Endothelial cell of umbilical vein (primary cell): ENCODE results near the gene DOCK6. TPM values are rescaled to one million over a fixed set of nuclear protein-coding genes. Genes with fewer than 3 reads are reported as not detected.
A peak's percentile ranks its signal among the peaks of the same experiment; 100 is the strongest.

ENCODE experiments used
- BruUV-seq: library from RNA; stranded (reverse); fragments of 400-500 nt; replicated peaks from 2 replicates; lab custom pipeline; 2021; lab: Mats Ljungman, UMichigan
- CTCF ChIA-PET: fragments of 300-600, 350-600 bp; sonication (Branson Sonifier 250); formaldehyde crosslinking; loops from one replicate; lab custom pipeline; 2021; ENCODE audit warnings: antibody characterized with exemption, inconsistent platforms; lab: Charles Lee
- POLR2A ChIA-PET: fragments of 300-600, 350-600 bp; sonication (Branson Sonifier 250); formaldehyde crosslinking; loops from one replicate; lab custom pipeline; 2021; ENCODE audit warnings: antibody characterized with exemption, inconsistent platforms; lab: Charles Lee
- DNase-seq: peaks from one replicate; pipeline ENCODE4 v3.0.0-alpha.2; 2011; ENCODE audit warnings: low read depth, low spot score
- FAIRE-seq: peaks from 2 replicates; lab custom pipeline; 2011; peaks lifted over from hg19 to GRCh38; lab: Jason Lieb, UNC
- H2AFZ ChIP-seq: 2 replicates; pipeline ENCODE4 v1.6.0; 2012; ENCODE audit warnings: low read depth, low read length, control low read depth, inconsistent platforms
- H3K27ac ChIP-seq: 2 replicates; pipeline ENCODE4 v1.5.1; 2011; ENCODE audit warnings: low read depth, mild to moderate bottlenecking, control low read depth, low read length, moderate library complexity; ENCODE audit not compliant: insufficient read depth
- H3K27me3 ChIP-seq, 2 experiments: 2 replicates each; pipeline versions ENCODE4 v1.6.0 to v1.6.1; 2011; ENCODE audit warnings: low read length in 2 of 2, mixed read lengths in 1 of 2; ENCODE audit not compliant: control insufficient read depth in 2 of 2, insufficient read depth in 2 of 2
- H3K36me3 ChIP-seq, 2 experiments: 2 replicates in 1 of 2; 3 replicates in 1 of 2; pipeline ENCODE4 v1.5.1; 2011; ENCODE audit warnings: low read length in 2 of 2, mild to moderate bottlenecking in 1 of 2, moderate library complexity in 1 of 2; ENCODE audit not compliant: control insufficient read depth in 2 of 2, insufficient read depth in 2 of 2; ENCODE audit errors: extremely low read depth in 1 of 2
- H3K4me1 ChIP-seq: 3 replicates; pipeline ENCODE4 v1.5.1; 2011; ENCODE audit warnings: mild to moderate bottlenecking, low read length; ENCODE audit not compliant: control insufficient read depth, insufficient read depth; ENCODE audit errors: extremely low read depth
- H3K4me2 ChIP-seq: 2 replicates; pipeline ENCODE4 v1.6.1; 2011; ENCODE audit warnings: low read length, control low read depth, mixed read lengths; ENCODE audit not compliant: insufficient read depth
- H3K4me3 ChIP-seq, 3 experiments: fragments of 200-600 bp in 1 of 3; sonication (generic), shearing (Covaris generic) in 1 of 3; replicated peaks in 1 of 3; 2 replicates each; pipeline ENCODE4 v1.5.1; 2011 to 2016; ENCODE audit warnings: control low read depth in 3 of 3, low read length in 3 of 3, mild to moderate bottlenecking in 2 of 3, inconsistent platforms in 1 of 3, low read depth in 1 of 3, moderate library complexity in 1 of 3; ENCODE audit not compliant: insufficient read depth in 1 of 3
- H3K79me2 ChIP-seq: 2 replicates; pipeline ENCODE4 v1.6.0; 2012; ENCODE audit warnings: low read length, inconsistent platforms; ENCODE audit not compliant: control insufficient read depth, insufficient read depth
- H3K9ac ChIP-seq: replicated peaks from 2 replicates; pipeline ENCODE3; 2011; ENCODE audit warnings: low read length, control low read depth; ENCODE audit not compliant: insufficient read depth; ENCODE audit errors: extremely low read depth
- H3K9me1 ChIP-seq: replicated peaks from 3 replicates; pipeline ENCODE4 v1.6.0; 2011; ENCODE audit warnings: mild to moderate bottlenecking, low read length; ENCODE audit not compliant: control insufficient read depth, insufficient read depth; ENCODE audit errors: extremely low read depth
- H3K9me3 ChIP-seq: replicated peaks from 2 replicates; pipeline ENCODE4 v1.5.1; 2012; ENCODE audit warnings: low read length, inconsistent platforms; ENCODE audit not compliant: control insufficient read depth, insufficient read depth
- H4K20me1 ChIP-seq: replicated peaks from 2 replicates; pipeline ENCODE3; 2011; ENCODE audit warnings: mild to moderate bottlenecking, low read length; ENCODE audit not compliant: control insufficient read depth, insufficient read depth; ENCODE audit errors: extremely low read depth
- CTCF ChIP-seq, 2 donors: IDR thresholded peaks; 1 replicate in 1 of 2; 2 replicates in 1 of 2; pipeline ENCODE4 v1.5.1; 2011; ENCODE audit warnings: low read length in 2 of 2, mild to moderate bottlenecking in 2 of 2, moderate library complexity in 2 of 2, control low read depth in 1 of 2, inconsistent platforms in 1 of 2, low read depth in 1 of 2; ENCODE audit not compliant: insufficient read depth in 1 of 2; ENCODE audit errors: extremely low read depth in 1 of 2
- EZH2 ChIP-seq: IDR thresholded peaks from 2 replicates; pipeline ENCODE4 v1.6.1; 2012; ENCODE audit warnings: borderline replicate concordance, low read depth, mild to moderate bottlenecking, moderate library complexity, low read length, inconsistent platforms; ENCODE audit not compliant: severe bottlenecking
- FOS ChIP-seq: IDR thresholded peaks from 2 replicates; pipeline ENCODE4 v1.6.1; 2011; ENCODE audit warnings: mild to moderate bottlenecking, low read length, moderate library complexity, borderline replicate concordance; ENCODE audit not compliant: insufficient read depth
- GATA2 ChIP-seq: IDR thresholded peaks from 2 replicates; pipeline ENCODE4 v1.7.0; 2011; ENCODE audit warnings: low read depth, mild to moderate bottlenecking, moderate library complexity, mixed read lengths, low read length; ENCODE audit not compliant: insufficient read length, insufficient read depth
- JUN ChIP-seq: IDR thresholded peaks from 2 replicates; pipeline ENCODE4 v1.6.1; 2011; ENCODE audit warnings: borderline replicate concordance, low read depth; ENCODE audit not compliant: insufficient read length, insufficient read depth
- MYC ChIP-seq: IDR thresholded peaks from one replicate; pipeline ENCODE4 v1.6.1; 2011; ENCODE audit warnings: mild to moderate bottlenecking, low read depth, low read length
- POLR2A ChIP-seq: IDR thresholded peaks from 2 replicates; pipeline ENCODE4 v1.6.1; 2012; ENCODE audit warnings: low read depth, mild to moderate bottlenecking, control low read depth, low read length
- POLR2AphosphoS5 ChIP-seq: IDR thresholded peaks from 2 replicates; pipeline ENCODE4 v1.6.1; 2012; ENCODE audit warnings: low read depth, mild to moderate bottlenecking, control low read depth, low read length, moderate library complexity; ENCODE audit not compliant: insufficient read depth
- dilution Hi-C: fragments of 300-500 bp; cut with MboI; formaldehyde crosslinking; loops from one replicate; pipeline ENCODE4 v1.15.0; 2019; ENCODE audit warnings: low sequenced_read_pairs; ENCODE audit not compliant: extremely low pct_ligation_motif_present
- intact Hi-C: fragments of 100-400 bp; cut with micrococcal nuclease; formaldehyde crosslinking; loops from one replicate; pipeline ENCODE4 v1.10.0; 2022
- polyA plus RNA-seq, 4 experiments: library from polyadenylated mRNA; depleted of rRNA in 3 of 4; stranded (reverse) in 3 of 4; unstranded in 1 of 4; fragments of >200 nt; gene quantifications; 2 replicates each; pipeline versions ENCODE4 v1.2.1 to v1.2.3, GENCODE V29; 2011 to 2012; ENCODE audit warnings: missing spikeins in 1 of 4
- total RNA-seq: library from RNA; stranded (reverse); gene quantifications from 2 replicates; pipeline ENCODE4 v1.2.3, GENCODE V29; 2021
- TF ChIP-seq, protein P1 (sequence below): IDR thresholded peaks from 2 replicates; pipeline ENCODE4 v1.6.1; 2011; ENCODE audit not compliant: insufficient read depth, insufficient read length

DOCK6 gene
- total and polyA plus RNA-seq, 2 donors (not counting 3 experiments of a cell fraction or from before 2014, with no cell fraction given) = 126 to 334 TPM

DNA sequence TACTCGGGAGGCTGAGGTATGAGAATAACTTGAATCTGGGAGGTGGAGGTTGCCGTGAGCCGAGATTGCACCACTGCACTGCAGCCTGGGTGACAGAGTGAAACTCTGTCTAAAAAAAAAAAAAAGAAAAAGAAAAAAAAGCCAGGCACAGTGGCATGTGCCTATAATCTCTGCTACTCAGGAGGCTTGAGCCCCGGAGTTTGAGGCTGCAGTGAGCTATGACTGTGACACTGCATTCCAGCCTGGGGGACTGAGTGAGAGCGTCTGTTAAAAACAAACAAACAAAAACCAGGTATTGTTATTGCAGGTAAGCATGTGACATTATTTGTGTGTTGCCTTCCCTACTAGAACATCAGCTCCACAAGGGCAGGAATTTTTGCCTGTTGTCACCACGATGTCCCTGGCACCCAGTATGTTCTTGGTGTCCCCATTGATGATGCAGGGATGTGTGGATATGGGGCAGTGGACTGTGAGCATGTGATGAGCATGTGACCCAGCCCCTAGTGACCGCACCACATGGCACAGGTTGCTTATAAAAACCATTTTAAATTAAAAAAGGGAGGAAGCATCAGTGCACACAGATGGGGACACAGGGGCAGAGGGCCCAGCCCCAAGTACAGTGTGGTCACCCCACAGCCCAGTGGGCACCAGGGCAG is 63.4 kb downstream of the DOCK6 start:
- DNase-seq = no peak
- no peak overlapping the region for H3K4me2 ChIP-seq
- no peaks in the 10 kb centered on the region for H3K9me3 ChIP-seq
- intact Hi-C loops (no loop called here), dilution Hi-C loops (no loop called here)
- no peaks in the 10 kb centered on the region for H3K9me1 ChIP-seq
- H3K4me1 ChIP-seq = peaks cover 20% of the 10 kb centered on the region
- peaks cover 21% of the 10 kb centered on the region for H3K79me2 ChIP-seq
- peaks cover 5 to 33% of the 10 kb centered on the region in 2 experiments for H3K36me3 ChIP-seq
- TF ChIP-seq GATA2 (no peak), CTCF (IDR thresholded peaks at IDR 0.05; ENCODE audit: extremely low read depth in 1 of 2, insufficient read depth in 1 of 2, low read depth in 1 of 2, low read length in 2 of 2) (no peak)
- H4K20me1 ChIP-seq = no peaks in the 10 kb centered on the region
- FAIRE-seq = peak; percentile 21
- no peak overlapping the region for H3K4me3 ChIP-seq
- H3K27ac ChIP-seq = no peak overlapping the region
- H3K27me3 ChIP-seq = no peaks in the 10 kb centered on the region
- ChIA-PET POLR2A (interaction anchor here (0.6 kb wide), 1 partner anchor 74 kb away, joined by 3 read pairs; no protein-coding TSS in a partner anchor), CTCF (interaction anchor here (1.0 to 2.2 kb wide), 3 partner anchors 11 to 72 kb away, joined by 3 to 17 read pairs (median 5); no protein-coding TSS in a partner anchor)
- no peak overlapping the region for H2AFZ ChIP-seq
- no TSS peak for BruUV-seq
- H3K9ac ChIP-seq = no peak overlapping the region

DNA sequence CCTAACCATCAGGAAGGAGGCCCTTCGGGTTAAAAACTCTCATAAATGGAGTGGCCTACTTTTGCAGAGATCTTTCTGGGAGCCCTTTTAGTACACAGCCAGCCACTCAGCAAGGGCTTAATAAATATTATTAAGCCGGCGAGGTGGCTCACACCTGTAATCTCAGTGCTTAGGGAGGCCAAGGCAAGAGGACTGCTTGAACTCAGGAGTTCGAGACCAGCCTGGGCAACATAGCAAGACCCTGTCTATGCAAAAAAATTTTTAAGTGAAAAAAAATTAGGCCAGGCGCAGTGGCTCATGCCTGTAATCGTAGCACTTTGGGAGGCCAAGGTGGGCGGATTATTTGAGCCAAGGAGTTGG is 64.2 kb downstream of the DOCK6 start:
- no peak overlapping the region for H3K4me3 ChIP-seq
- no peaks in the 10 kb centered on the region for H3K9me1 ChIP-seq
- DNase-seq = no peak
- intact Hi-C loops (no loop called here), dilution Hi-C loops (no loop called here)
- no peak for FAIRE-seq
- H3K9me3 ChIP-seq = no peaks in the 10 kb centered on the region
- ChIA-PET CTCF (interaction anchor here (1.0 to 2.2 kb wide), 6 partner anchors 10 to 162 kb away, joined by 3 to 17 read pairs (median 4); no protein-coding TSS in a partner anchor), POLR2A (interaction anchor here (0.6 kb wide), 1 partner anchor 73 kb away, joined by 3 read pairs; no protein-coding TSS in a partner anchor)
- H3K27ac ChIP-seq = peak overlapping the region; percentile 28
- H4K20me1 ChIP-seq = no peaks in the 10 kb centered on the region
- peaks cover 7 to 38% of the 10 kb centered on the region in 2 experiments for H3K36me3 ChIP-seq
- H3K4me1 ChIP-seq = peaks cover 19% of the 10 kb centered on the region
- H2AFZ ChIP-seq = no peak overlapping the region
- H3K27me3 ChIP-seq = no peaks in the 10 kb centered on the region
- no TSS peak for BruUV-seq
- no peak overlapping the region for H3K4me2 ChIP-seq
- H3K79me2 ChIP-seq = peaks cover 29% of the 10 kb centered on the region
- H3K9ac ChIP-seq = no peak overlapping the region
- no peak for TF ChIP-seq FOS
- TF ChIP-seq EZH2 = no peak
- TF ChIP-seq POLR2AphosphoS5 = no peak
- TF ChIP-seq, protein P1, sequence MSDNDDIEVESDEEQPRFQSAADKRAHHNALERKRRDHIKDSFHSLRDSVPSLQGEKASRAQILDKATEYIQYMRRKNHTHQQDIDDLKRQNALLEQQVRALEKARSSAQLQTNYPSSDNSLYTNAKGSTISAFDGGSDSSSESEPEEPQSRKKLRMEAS = no peak
- no peak for TF ChIP-seq POLR2A
- TF ChIP-seq CTCF (IDR thresholded peaks at IDR 0.05; ENCODE audit: extremely low read depth in 1 of 2, insufficient read depth in 1 of 2, low read depth in 1 of 2, low read length in 2 of 2) = no peak
- no peak for TF ChIP-seq JUN
- no peak for TF ChIP-seq MYC
- no peak for TF ChIP-seq GATA2
